ENCODE results near the gene NBAS. TPM values are rescaled to one million over a fixed set of nuclear protein-coding genes. Genes with fewer than 3 reads are reported as not detected.
"Not testable (repeated sequence)": the region's sequence is repeated elsewhere in the genome, so short reads cannot be mapped to it uniquely, and the experiment has no call there.

The NBAS gene
- total and polyA plus RNA-seq, 9 donors: 25.8 to 48.9 (median 43.4) TPM

GRCh38 chr2:15323227-15323626, 237.9 kb downstream of the NBAS start:
- TF ChIP-seq EP300 (IDR thresholded peaks at IDR 0.05): no peak
- TF ChIP-seq, protein P1, sequence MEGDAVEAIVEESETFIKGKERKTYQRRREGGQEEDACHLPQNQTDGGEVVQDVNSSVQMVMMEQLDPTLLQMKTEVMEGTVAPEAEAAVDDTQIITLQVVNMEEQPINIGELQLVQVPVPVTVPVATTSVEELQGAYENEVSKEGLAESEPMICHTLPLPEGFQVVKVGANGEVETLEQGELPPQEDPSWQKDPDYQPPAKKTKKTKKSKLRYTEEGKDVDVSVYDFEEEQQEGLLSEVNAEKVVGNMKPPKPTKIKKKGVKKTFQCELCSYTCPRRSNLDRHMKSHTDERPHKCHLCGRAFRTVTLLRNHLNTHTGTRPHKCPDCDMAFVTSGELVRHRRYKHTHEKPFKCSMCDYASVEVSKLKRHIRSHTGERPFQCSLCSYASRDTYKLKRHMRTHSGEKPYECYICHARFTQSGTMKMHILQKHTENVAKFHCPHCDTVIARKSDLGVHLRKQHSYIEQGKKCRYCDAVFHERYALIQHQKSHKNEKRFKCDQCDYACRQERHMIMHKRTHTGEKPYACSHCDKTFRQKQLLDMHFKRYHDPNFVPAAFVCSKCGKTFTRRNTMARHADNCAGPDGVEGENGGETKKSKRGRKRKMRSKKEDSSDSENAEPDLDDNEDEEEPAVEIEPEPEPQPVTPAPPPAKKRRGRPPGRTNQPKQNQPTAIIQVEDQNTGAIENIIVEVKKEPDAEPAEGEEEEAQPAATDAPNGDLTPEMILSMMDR (IDR thresholded peaks at IDR 0.05): no peak
- TF ChIP-seq POLR2A (IDR thresholded peaks at IDR 0.05): no peak
- DNase-seq: no peak
- Histone ChIP-seq H3K27ac (no peak overlapping the region), H3K4me1 (ENCODE audit: insufficient read depth) (no peaks in the 10 kb centered on the region), H3K9me3 (no peaks in the 10 kb centered on the region), H3K36me3 (no peaks in the 10 kb centered on the region), H3K4me3 (no peak overlapping the region), H3K27me3 (no peaks in the 10 kb centered on the region)
- intact Hi-C loops (cut with DNase I): no loop called here
- WGBS, 3 donors: 94 to 100% (median 95%) methylated on average over 1 of the region's 1 CpG

- H3K27ac ChIP-seq; H3K27me3 ChIP-seq; intact Hi-C loops (cut with DNase I); H3K9me3 ChIP-seq; H3K36me3 ChIP-seq; H3K4me3 ChIP-seq; H3K4me1 ChIP-seq (ENCODE audit: insufficient read depth); DNase-seq: not testable (repeated sequence)
- WGBS, 3 donors: 94 to 97% (median 95%) methylated on average over 4 of the region's 4 CpGs
These were observed 239.7 kb downstream of the NBAS start for GRCh38 chr2:15321481-15321880.

- no peaks in the 10 kb centered on the region for H3K36me3 ChIP-seq
- WGBS, 3 donors: 94 to 96% (median 95%) methylated on average over 9 to 12 of the region's 12 CpGs
- no peak for DNase-seq
These were observed 244.7 kb downstream of the NBAS start for GRCh38 chr2:15316370-15316814.

DNA sequence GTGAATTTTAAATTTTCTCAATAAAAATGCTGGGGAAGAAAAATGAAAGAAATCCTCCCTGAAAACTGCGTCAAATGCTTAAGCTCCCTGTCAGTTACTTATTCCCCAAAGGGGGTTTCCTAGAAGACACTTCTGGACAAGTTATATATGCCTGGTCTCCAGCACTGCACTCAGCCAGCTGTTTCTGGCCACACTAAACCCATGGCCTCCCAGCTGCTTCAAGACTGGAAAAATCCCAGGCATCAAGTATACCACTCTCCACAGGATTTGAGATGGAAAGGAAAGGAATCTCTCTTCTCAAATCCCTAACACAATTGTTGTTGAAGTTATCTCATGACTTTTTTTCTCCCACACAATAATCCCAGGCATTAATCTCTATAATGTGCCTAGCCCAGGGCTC, 245.7 kb downstream of the NBAS start:
- no peak for DNase-seq
- Histone ChIP-seq H3K27me3 (no peaks in the 10 kb centered on the region), H3K4me3 (no peak overlapping the region), H3K27ac (no peak overlapping the region), H3K36me3 (no peaks in the 10 kb centered on the region), H3K9me3 (no peaks in the 10 kb centered on the region), H3K4me1 (ENCODE audit: insufficient read depth) (no peaks in the 10 kb centered on the region)
- intact Hi-C loops (cut with DNase I): no loop called here
- WGBS, 3 donors: 98 to 100% (median 100%) methylated on average over 1 of the region's 1 CpG
- TF ChIP-seq EP300 (IDR thresholded peaks at IDR 0.05) (no peak), POLR2A (IDR thresholded peaks at IDR 0.05) (no peak)
- TF ChIP-seq, protein P1 (IDR thresholded peaks at IDR 0.05): no peak

More at GRCh38 chr2:15316370-15316814, 244.7 kb downstream of the NBAS start:
- no peak overlapping the region for H3K27ac ChIP-seq
- intact Hi-C loops (cut with DNase I): no loop called here
- H3K9me3 ChIP-seq: no peaks in the 10 kb centered on the region
- H3K4me3 ChIP-seq: no peak overlapping the region
- H3K4me1 ChIP-seq (ENCODE audit: insufficient read depth): no peaks in the 10 kb centered on the region
- TF ChIP-seq, protein P1 (IDR thresholded peaks at IDR 0.05): no peak
- no peaks in the 10 kb centered on the region for H3K27me3 ChIP-seq

GRCh38 chr2:15313657-15314056, 247.5 kb downstream of the NBAS start:
- no peaks in the 10 kb centered on the region for H3K36me3 ChIP-seq
- H3K27me3 ChIP-seq: no peaks in the 10 kb centered on the region
- H3K4me3 ChIP-seq: no peak overlapping the region
- TF ChIP-seq EP300 (IDR thresholded peaks at IDR 0.05) (no peak), POLR2A (IDR thresholded peaks at IDR 0.05) (no peak)
- TF ChIP-seq, protein P1 (IDR thresholded peaks at IDR 0.05): no peak
- WGBS, 3 donors: 56 to 62% (median 59%) methylated on average over 1 of the region's 1 CpG
- H3K27ac ChIP-seq: no peak overlapping the region
- H3K9me3 ChIP-seq: no peaks in the 10 kb centered on the region
- no peak for DNase-seq
- H3K4me1 ChIP-seq (ENCODE audit: insufficient read depth): no peaks in the 10 kb centered on the region
- intact Hi-C loops (cut with DNase I): no loop called here

All from ovary (tissue), 9 donors.